Fibroblast of skin of left biceps (primary cell): Measurements from ENCODE around the gene RSRC2.
"Not testable (repeated sequence)": the region's sequence is repeated elsewhere in the genome, so short reads cannot be mapped to it uniquely, and the experiment has no call there.

Source experiments
- DNase-seq, 2 experiments: peaks; one replicate each; pipeline ENCODE4 v3.0.0-alpha.2; 2013; ENCODE audit warnings: low read depth in 2 of 2

RSRC2 gene

GRCh38 chr12:122486805-122487426, 39.8 kb downstream of the RSRC2 start:
- DNase-seq: no peak

GRCh38 chr12:122486360-122486759, 40.4 kb downstream of the RSRC2 start:
- not testable (repeated sequence) for DNase-seq

DNA sequence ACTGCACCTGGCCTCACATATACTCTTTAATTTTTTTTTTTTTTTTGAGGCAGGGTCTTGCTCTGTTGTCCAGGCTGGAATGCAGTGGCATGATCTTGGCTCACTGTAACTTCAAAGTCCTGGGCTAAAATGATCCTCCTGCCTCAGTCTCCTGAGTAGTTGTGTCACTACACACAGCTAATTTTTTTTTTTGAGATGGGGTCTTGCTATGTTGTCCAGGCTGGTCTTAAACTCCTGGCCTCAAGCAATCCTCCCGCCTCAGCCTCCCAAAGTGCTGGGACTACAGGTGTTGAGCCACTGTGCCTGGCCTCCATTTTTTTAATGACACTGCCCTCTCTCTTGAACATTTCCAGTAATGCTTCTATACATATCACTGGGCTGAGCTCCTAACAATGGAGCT, 42.4 kb downstream of the RSRC2 start:
- DNase-seq: not testable (repeated sequence)

- no peak for DNase-seq
Observed at GRCh38 chr12:122483969-122484368, 42.8 kb downstream of the RSRC2 start.

DNA sequence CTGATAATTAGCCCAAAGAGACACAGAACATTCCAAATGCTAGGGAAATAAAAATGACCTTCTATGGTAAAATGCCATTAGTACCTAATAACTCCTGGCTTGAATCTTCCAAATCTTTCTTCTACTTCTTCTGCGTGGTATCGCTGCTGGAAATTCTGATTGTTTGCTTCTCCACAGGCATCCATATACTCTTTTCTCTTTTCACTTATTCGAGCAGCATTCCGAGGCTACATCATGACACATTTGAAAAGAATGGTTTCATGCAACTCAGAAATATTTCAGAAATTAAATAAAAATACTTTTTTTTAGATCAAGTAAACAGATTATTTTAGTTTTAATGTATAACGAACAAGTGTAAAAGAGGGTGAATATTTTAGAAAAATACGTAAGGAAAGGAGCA, 44.9 kb downstream of the RSRC2 start:
- DNase-seq: no peak

GRCh38 chr12:122480753-122481152, 46.0 kb downstream of the RSRC2 start:
- no peak for DNase-seq

DNA sequence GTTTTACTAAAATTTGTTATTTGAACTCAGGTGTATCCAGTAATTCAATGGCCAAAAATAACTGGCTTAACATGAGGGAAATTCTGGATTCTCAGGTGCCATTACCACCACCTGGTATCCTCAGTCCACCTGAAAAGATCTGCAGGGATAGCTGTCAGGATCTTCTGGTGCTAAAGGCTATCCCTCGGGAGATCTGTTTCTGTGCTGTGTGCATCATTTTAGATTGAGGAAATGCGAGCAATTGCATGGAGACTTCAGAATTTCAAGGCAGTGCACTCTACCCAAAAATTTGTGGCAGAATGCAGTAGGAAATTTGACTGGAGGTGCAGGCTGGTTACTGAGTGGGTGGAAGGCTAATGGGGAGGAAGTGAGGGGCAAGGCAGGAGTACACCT, 52.4 kb downstream of the RSRC2 start:
- DNase-seq: no peak

DNA sequence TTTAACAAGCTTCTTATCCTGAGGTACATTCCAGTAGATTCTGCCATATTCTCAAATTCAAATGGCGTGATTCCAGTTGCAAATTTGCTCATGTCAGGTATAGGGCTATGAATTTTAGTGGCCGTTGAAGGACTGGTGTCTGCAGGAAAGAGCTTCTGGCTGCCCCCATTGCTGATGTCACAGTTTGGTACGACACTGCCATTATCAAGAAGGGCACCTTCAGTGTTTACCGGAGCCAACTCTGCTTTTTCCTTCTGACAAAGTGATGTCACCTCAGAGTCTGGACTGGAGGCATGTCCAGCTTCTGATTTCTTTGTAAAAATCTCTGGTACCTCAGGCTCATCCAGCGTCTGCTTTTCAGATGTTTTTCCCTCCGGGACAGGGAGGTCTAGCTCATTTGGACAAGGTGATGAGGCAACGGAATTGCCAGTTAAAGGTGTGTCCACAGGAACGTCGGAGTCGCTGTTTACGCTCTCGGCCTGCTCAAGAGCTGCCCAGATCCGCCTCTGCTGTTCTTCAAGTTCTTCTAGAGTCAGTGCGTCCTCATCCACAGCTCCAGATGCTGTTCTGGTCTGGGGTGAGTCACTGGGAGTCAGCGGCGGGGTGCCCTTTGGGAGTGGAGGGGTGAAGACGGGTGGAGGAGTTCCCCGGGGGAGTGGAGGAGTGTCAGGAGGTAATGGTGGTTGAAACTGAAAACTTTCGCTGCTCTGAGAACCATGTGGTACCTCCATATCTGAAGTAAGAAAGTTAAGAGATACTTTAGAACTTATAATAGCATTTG, 53.0 kb downstream of the RSRC2 start:
- no peak for DNase-seq

GRCh38 chr12:122471324-122472226, 55.2 kb downstream of the RSRC2 start:
- peak; percentile 48 to 54 for DNase-seq

DNA sequence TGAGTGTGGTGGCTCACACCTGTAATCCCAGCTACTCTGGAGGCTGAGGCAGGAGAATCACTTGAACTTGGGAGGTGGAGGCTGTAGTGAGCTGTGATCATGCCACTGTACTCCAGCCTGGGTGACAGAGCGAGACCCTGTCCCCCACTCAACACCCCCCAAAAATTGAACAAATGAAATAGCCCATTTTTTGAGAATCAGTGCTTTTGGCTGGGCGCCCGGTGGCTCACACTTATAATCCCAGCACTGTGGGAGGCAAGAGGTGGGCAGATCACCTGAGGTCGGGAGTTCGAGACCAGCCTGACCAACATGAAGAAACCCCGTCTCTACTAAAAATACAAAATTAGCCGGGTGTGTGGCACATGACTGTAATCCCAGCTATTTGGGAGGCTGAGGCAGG, 56.2 kb downstream of the RSRC2 start:
- DNase-seq: not testable (repeated sequence)

DNA sequence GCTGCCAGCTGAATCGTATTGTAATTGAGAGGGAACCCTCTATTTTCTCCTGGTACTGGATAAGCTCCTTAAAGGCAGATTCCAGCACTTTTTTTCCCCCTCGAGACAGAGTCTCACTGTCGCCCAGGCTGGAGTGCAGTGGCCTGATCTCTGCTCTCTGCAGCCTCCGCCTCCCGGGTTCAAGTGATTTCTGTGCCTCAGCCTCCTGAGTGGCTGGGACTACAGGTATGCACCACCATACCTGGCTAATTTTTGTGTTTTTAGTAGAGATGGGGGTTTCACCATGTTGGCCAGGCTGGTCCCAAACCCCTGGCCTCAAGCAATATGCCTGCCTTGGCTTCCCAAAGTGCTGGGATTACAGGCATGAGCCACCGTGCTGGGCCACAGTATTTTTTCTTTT, 56.9 kb downstream of the RSRC2 start:
- DNase-seq: not testable (repeated sequence)

GRCh38 chr12:122467983-122468382, 58.8 kb downstream of the RSRC2 start:
- no peak for DNase-seq

GRCh38 chr12:122464317-122465042, 62.3 kb downstream of the RSRC2 start:
- peak; percentile 60 to 63 for DNase-seq

- DNase-seq: no peak
Observed at GRCh38 chr12:122460641-122461040, 66.1 kb downstream of the RSRC2 start.

GRCh38 chr12:122460061-122460460, 66.7 kb downstream of the RSRC2 start:
- DNase-seq: no peak

GRCh38 chr12:122459211-122459610, 67.5 kb downstream of the RSRC2 start:
- DNase-seq: no peak

DNA sequence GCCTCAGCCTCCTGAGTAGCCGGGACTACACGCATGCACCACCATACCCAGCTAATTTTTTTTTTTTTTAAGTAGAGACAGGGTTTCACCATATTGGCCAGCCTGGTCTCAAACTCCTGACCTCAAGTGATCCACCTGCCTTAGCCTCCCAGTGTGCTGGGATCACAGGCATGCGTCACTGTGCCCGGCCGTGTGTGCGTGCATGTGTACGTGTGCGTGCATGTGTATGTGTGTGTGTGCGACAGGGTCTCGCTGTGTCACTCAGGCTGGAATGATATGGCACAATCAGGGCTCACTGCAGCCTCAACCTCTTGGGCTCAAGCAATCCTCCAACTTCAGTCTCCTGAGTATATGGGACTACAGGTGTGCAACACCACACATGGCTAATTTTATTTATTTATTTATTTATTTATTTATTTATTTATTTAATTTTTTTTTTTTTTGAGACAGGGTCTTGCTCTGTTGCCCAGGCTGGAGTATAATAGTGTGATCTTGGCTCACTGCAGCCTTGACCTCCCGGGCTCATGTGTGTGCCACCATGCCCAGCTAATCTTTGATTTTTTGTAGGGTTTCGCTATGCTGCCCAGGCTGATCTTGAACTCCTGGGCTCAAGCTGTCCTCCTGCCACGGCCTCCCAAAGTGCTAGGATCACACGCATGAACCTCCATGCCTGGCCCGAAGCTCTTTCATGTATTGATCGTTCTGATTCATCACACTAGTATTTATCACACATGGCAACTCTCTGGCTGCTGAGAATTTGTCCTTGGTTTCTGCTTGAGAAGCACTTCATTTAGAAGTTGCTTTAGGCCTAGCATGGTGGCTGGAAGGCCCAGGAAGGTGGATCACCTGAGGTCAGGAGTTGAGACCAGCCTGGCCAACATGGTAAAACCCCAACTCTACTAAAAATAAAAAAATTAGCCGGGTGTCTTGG, 68.4 kb downstream of the RSRC2 start:
- DNase-seq: no peak

- no peak for DNase-seq
Observed at GRCh38 chr12:122457627-122458026, 69.1 kb downstream of the RSRC2 start.

DNA sequence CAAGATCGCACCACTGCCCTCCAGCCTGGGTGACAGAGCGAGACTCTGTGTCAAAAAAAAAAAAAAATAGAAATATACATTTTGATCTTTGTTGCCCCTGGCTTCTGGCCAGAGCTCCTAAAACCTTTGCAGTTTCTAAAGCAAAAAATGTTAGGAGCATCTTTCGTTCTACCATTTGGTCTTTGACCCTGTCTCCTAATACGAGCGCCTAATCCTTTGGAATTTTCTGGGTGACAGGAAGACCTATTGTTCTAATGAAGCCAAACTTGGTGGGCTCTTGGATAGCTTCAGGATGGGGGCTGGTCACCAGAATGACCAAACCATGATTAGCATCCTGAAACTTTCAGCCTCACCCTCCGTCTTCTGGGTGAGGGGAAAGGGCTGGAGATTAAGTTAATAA, 72.0 kb downstream of the RSRC2 start:
- DNase-seq: no peak

DNA sequence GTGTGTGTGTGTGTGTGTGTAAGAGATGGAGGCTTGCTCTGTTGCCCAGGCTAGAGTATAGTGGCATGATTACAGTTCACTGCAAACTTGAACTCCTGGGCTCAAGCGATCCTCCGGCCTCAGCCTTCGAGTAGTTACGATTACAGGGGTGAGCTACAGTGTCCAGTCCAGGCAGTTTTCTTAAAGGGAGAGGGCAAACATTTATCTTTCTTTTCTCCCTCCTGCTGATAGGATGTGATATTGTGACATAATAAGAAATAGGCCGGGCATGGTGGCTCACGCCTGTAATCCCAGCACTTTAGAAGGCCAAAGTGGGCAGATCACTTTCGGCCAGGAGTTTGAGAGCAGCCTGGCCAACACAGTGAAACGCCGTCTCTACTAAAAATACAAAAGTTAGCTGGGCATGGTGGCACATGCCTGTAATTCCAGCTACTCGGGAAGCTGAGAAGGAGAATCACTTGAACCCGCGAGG, 72.5 kb downstream of the RSRC2 start:
- DNase-seq: no peak
